NT2/D1 (cell line): ENCODE data around the gene FBXO24.

ENCODE experiments used
- SUZ12 ChIP-seq: IDR thresholded peaks from 2 replicates; pipeline ENCODE4 v1.6.1; 2011; ENCODE audit not compliant: insufficient read length, insufficient read depth; ENCODE audit errors: extremely low read depth
- YY1 ChIP-seq: IDR thresholded peaks from 2 replicates; pipeline ENCODE4 v1.6.1; 2011; ENCODE audit not compliant: insufficient read length, insufficient read depth
- ZNF274 ChIP-seq: IDR thresholded peaks from 2 replicates; pipeline ENCODE4 v1.6.1; 2011; ENCODE audit warnings: mild to moderate bottlenecking, low read depth, low read length

DNA sequence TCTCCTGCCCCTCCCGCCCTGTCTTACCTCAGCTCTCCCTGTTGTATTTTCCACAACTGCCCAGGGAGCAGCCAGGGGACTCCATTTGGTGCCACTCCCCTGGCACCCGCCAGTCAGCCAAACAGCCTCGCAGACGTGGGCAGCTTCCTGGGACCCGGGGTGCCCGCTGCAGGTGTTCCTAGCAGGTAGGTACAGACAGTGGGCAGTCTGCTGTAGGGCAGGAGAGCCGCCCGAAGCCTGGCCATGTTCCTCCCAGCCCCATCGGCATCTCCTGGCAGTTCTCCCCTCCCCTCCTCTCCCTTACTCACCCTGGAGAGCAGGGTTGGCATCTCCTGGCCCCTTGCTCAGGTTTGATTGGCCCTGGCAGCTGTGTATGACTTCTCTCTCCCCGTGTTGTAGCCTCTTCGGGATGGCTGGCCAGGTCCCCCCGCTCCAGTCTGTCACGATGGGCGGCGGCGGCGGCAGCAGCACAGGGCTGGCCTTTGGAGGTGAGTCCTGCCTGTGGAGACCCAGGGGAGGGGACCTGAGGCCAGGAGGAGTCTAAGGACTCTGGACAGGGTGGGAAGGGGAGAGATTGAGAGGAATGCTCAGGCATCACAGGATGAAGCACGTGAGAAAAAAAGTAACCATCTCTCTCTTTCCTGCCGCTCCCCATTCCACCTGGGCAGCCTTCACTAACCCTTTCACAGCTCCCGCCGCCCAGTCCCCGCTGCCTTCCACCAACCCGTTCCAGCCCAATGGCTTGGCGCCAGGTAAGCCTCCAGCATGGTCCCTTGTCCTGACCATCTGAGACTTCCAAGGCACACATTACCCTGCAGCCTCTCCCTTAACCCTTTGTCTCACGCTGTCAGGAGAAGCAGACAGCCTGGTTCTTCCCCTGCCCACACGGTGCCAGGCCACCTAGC is 23.7 kb upstream of the FBXO24 start:
- no peak for TF ChIP-seq YY1
- TF ChIP-seq ZNF274: no peak
- TF ChIP-seq SUZ12: no peak
